HEK293 (cell line): ENCODE results near the gene IFNG.

Source experiments
- CTCF ChIP-seq: fragments of 450-650 bp; formaldehyde crosslinking; IDR thresholded peaks from 2 replicates; pipeline ENCODE4 v1.5.1; 2016; ENCODE audit warnings: missing biosample characterization, missing genetic modification characterization
- ELK4 ChIP-seq: IDR thresholded peaks from 2 replicates; pipeline ENCODE4 v1.6.1; 2011; ENCODE audit warnings: mild to moderate bottlenecking, low read depth, low read length, borderline replicate concordance
- ZNF121 ChIP-seq: fragments of 450-650 bp; formaldehyde crosslinking; IDR thresholded peaks from 2 replicates; pipeline ENCODE4 v1.5.1; 2016; ENCODE audit warnings: missing biosample characterization, missing genetic modification characterization
- ZNF18 ChIP-seq: fragments of 450-650 bp; formaldehyde crosslinking; IDR thresholded peaks from 2 replicates; pipeline ENCODE4 v1.5.1; 2016; ENCODE audit warnings: missing biosample characterization, missing genetic modification characterization
- ZNF488 ChIP-seq: fragments of 450-650 bp; formaldehyde crosslinking; IDR thresholded peaks from 2 replicates; pipeline ENCODE4 v1.5.1; 2016; ENCODE audit warnings: missing biosample characterization, missing genetic modification characterization

GRCh38 chr12:68203460-68203875 lies 43.9 kb upstream of the IFNG start:
- no peak for TF ChIP-seq CTCF (tag by site-specific recombination)
- TF ChIP-seq ZNF121 (tag by site-specific recombination), result no peak
- TF ChIP-seq ZNF488, result 0 out of 2 replicates have a peak, but pooled peaks have one; percentile 34
- TF ChIP-seq ZNF18 (tag by site-specific recombination), result no peak
- TF ChIP-seq ELK4, result no peak
